Liver (tissue), 9 donors: ENCODE measurements around the gene KAT2A. TPM values are rescaled to one million over a fixed set of nuclear protein-coding genes. Genes with fewer than 3 reads are reported as not detected.
A peak's percentile ranks its signal among the peaks of the same experiment; 100 is the strongest.

Experiments
- DNase-seq: peaks from one replicate; pipeline ENCODE4 v3.0.0-alpha.2; 2017; ENCODE audit warnings: low spot score
- H3K27ac ChIP-seq, 2 donors: one replicate each; pipeline ENCODE4 v1.7.0; 2013; ENCODE audit warnings: inconsistent platforms in 2 of 2, low read length in 2 of 2, control low read depth in 1 of 2, low read depth in 1 of 2, mild to moderate bottlenecking in 1 of 2
- H3K27me3 ChIP-seq, 4 donors: one replicate each; pipeline versions ENCODE4 v1.6.1 to v1.7.0; 2013; ENCODE audit warnings: low read length in 3 of 4, inconsistent platforms in 1 of 4, mild to moderate bottlenecking in 1 of 4, moderate library complexity in 1 of 4; ENCODE audit not compliant: control insufficient read depth in 4 of 4, insufficient read depth in 4 of 4
- H3K36me3 ChIP-seq, 4 donors: one replicate each; pipeline versions ENCODE4 v1.6.1 to v1.7.0; 2013; ENCODE audit warnings: low read length in 3 of 4, mild to moderate bottlenecking in 3 of 4, low read depth in 1 of 4, moderate library complexity in 1 of 4; ENCODE audit not compliant: control insufficient read depth in 4 of 4, insufficient read depth in 3 of 4
- H3K4me1 ChIP-seq, 4 donors: one replicate each; pipeline versions ENCODE4 v1.6.1 to v1.7.0; 2013; ENCODE audit warnings: low read length in 3 of 4, mild to moderate bottlenecking in 3 of 4, moderate library complexity in 1 of 4; ENCODE audit not compliant: control insufficient read depth in 4 of 4, insufficient read depth in 4 of 4
- H3K4me3 ChIP-seq, 3 donors: one replicate each; pipeline versions ENCODE4 v1.6.1 to v1.7.0; 2013; ENCODE audit warnings: low read length in 3 of 3, control low read depth in 1 of 3, low read depth in 1 of 3, mild to moderate bottlenecking in 1 of 3
- H3K9ac ChIP-seq, 2 donors: one replicate each; pipeline ENCODE4 v1.7.0; 2013; ENCODE audit warnings: low read length in 2 of 2, mild to moderate bottlenecking in 2 of 2, moderate library complexity in 2 of 2, control low read depth in 1 of 2, low read depth in 1 of 2
- H3K9me3 ChIP-seq, 4 donors: one replicate each; pipeline versions ENCODE4 v1.6.1 to v1.7.0; 2013; ENCODE audit warnings: low read length in 3 of 4; ENCODE audit not compliant: control insufficient read depth in 4 of 4
- ATF3 ChIP-seq: IDR thresholded peaks from 2 replicates; pipeline ENCODE4 v1.6.1; 2016; ENCODE audit warnings: antibody characterized with exemption
- CTCF ChIP-seq: fragments of 150-350 bp; IDR thresholded peaks from 2 replicates; pipeline ENCODE4 v1.5.1; 2017; ENCODE audit warnings: improper control_type of control experiment, low read depth, low read length; ENCODE audit not compliant: missing input control
- EGR1 ChIP-seq, 2 donors: IDR thresholded peaks; 2 replicates each; pipeline ENCODE4 v1.6.1; 2016 to 2018; ENCODE audit warnings: antibody characterized with exemption in 2 of 2, low read depth in 2 of 2
- FOXA1 ChIP-seq: IDR thresholded peaks from 2 replicates; pipeline ENCODE4 v1.6.1; 2016; ENCODE audit warnings: antibody characterized with exemption
- FOXA2 ChIP-seq: IDR thresholded peaks from 2 replicates; pipeline ENCODE4 v1.6.1; 2016; ENCODE audit warnings: antibody characterized with exemption
- GABPA ChIP-seq, 2 donors: IDR thresholded peaks in 1 of 2; conservative IDR thresholded peaks in 1 of 2; 2 replicates each; pipeline ENCODE4 v1.6.1; 2016; ENCODE audit warnings: antibody characterized with exemption in 2 of 2, mild to moderate bottlenecking in 1 of 2, moderate library complexity in 1 of 2
- HNF4G ChIP-seq: IDR thresholded peaks from 2 replicates; pipeline ENCODE4 v1.6.1; 2016; ENCODE audit warnings: antibody characterized with exemption
- JUND ChIP-seq, 2 donors: IDR thresholded peaks; 2 replicates each; pipeline ENCODE4 v1.6.1; 2016; ENCODE audit warnings: antibody characterized with exemption in 2 of 2
- MAX ChIP-seq: IDR thresholded peaks from 2 replicates; pipeline ENCODE4 v1.6.1; 2016; ENCODE audit warnings: antibody characterized with exemption
- NR2F2 ChIP-seq: IDR thresholded peaks from 2 replicates; pipeline ENCODE4 v1.6.1; 2016; ENCODE audit warnings: antibody characterized with exemption
- RAD21 ChIP-seq, 2 donors: IDR thresholded peaks; 2 replicates each; pipeline ENCODE4 v1.6.1; 2016; ENCODE audit warnings: antibody characterized with exemption in 2 of 2, mild to moderate bottlenecking in 2 of 2
- REST ChIP-seq: IDR thresholded peaks from 2 replicates; pipeline ENCODE4 v1.6.1; 2016; ENCODE audit warnings: antibody characterized with exemption, mild to moderate bottlenecking
- RXRA ChIP-seq, 2 donors: IDR thresholded peaks; 2 replicates each; pipeline ENCODE4 v1.6.1; 2017 to 2018; ENCODE audit warnings: antibody characterized with exemption in 2 of 2, mild to moderate bottlenecking in 1 of 2
- SP1 ChIP-seq: IDR thresholded peaks from 2 replicates; pipeline ENCODE4 v1.6.1; 2018; ENCODE audit warnings: antibody characterized with exemption, mild to moderate bottlenecking
- TAF1 ChIP-seq: conservative IDR thresholded peaks from 2 replicates; pipeline ENCODE4 v1.6.1; 2016; ENCODE audit warnings: antibody characterized with exemption, mild to moderate bottlenecking
- YY1 ChIP-seq: IDR thresholded peaks from 2 replicates; pipeline ENCODE4 v1.6.1; 2016; ENCODE audit warnings: antibody characterized with exemption, mild to moderate bottlenecking
- ZBTB33 ChIP-seq: IDR thresholded peaks from 2 replicates; pipeline ENCODE4 v1.6.1; 2016; ENCODE audit warnings: antibody characterized with exemption
- WGBS: extraction: QIAGEN DNeasy Blood & Tissue Kit; methylation state at CpG from one replicate; pipeline ENCODE4 v1.1.7; 2013; 5-methylcytosine and 5-hydroxymethylcytosine counted together
- polyA plus RNA-seq, 2 donors: library from polyadenylated mRNA; stranded (reverse) in 1 of 2; unstranded in 1 of 2; fragments of 200-250 nt in 1 of 2; fragments of >200 nt in 1 of 2; fragmentation: Nextera tagmentation in 1 of 2; extraction: Ambion mirVana in 1 of 2; gene quantifications; one replicate each; pipeline versions ENCODE4 v1.2.1 to v1.2.3, GENCODE V29; 2013 to 2015
- total RNA-seq, 2 donors: library from RNA; depleted of rRNA; stranded (reverse); fragments of >200 nt; gene quantifications; one replicate each; pipeline ENCODE4 v1.2.3, GENCODE V29; 2014
- donor health status: healthy.
- donor health status: healthy.
- donor health status: healthy.
- donor health status: healthy.
- donor health status: healthy.

Gene KAT2A
- total and polyA plus RNA-seq, 4 donors: 5.1 to 14.4 (median 9.6) TPM

GRCh38 chr17:42132941-42133340 is 11.8 kb upstream of the KAT2A start:
- H3K36me3 ChIP-seq: peaks cover 10 to 23% (median 20%) of the 10 kb centered on the region in 4 donors
- 72% methylated on average over 3 of the region's 3 CpGs for WGBS
- H3K4me3 ChIP-seq: no peak overlapping the region
- H3K9ac ChIP-seq: no peak overlapping the region
- TF ChIP-seq FOXA1 (no peak), ATF3 (no peak), CTCF (no peak), NR2F2 (no peak), SP1 (no peak), RAD21 (IDR thresholded peaks at IDR 0.05) (no peak), JUND (IDR thresholded peaks at IDR 0.05) (no peak), TAF1 (no peak), ZBTB33 (no peak), EGR1 (IDR thresholded peaks at IDR 0.05; ENCODE audit: low read depth in 2 of 2) (no peak), REST (no peak), GABPA (IDR thresholded peaks at IDR 0.05 in 1 of 2, conservative IDR thresholded peaks at IDR 0.05 in 1 of 2) (no peak), YY1 (no peak), FOXA2 (no peak), MAX (no peak), HNF4G (no peak), RXRA (IDR thresholded peaks at IDR 0.05) (no peak)
- no peaks in the 10 kb centered on the region for H3K27me3 ChIP-seq
- peak overlapping the region; percentile 38 to 52 for H3K27ac ChIP-seq
- DNase-seq: no peak
- H3K9me3 ChIP-seq: no peaks in the 10 kb centered on the region
- peaks cover 11 to 33% (median 22%) of the 10 kb centered on the region in 4 donors for H3K4me1 ChIP-seq
